GM06990 (cell line): Measurements from ENCODE around the gene TBXAS1.

Experiments
- DNase-seq: peaks from one replicate; pipeline ENCODE4 v3.0.0-alpha.2; 2011; ENCODE audit not compliant: insufficient read length; ENCODE audit errors: extremely low read depth
- H3K27me3 ChIP-seq: replicated peaks from 2 replicates; pipeline ENCODE4 v1.6.0; 2011; ENCODE audit warnings: low read length; ENCODE audit not compliant: control insufficient read depth, insufficient read depth
- H3K36me3 ChIP-seq: 2 replicates; pipeline ENCODE4 v1.5.1; 2011; ENCODE audit warnings: low read length; ENCODE audit not compliant: control insufficient read depth, insufficient read depth
- H3K4me3 ChIP-seq: replicated peaks from 2 replicates; pipeline ENCODE4 v1.5.1; 2011; ENCODE audit warnings: low read depth, mild to moderate bottlenecking, control low read depth, low read length
- TF ChIP-seq, protein P1 (sequence below): IDR thresholded peaks from 2 replicates; pipeline ENCODE4 v1.5.1; 2011; ENCODE audit warnings: low read length, control low read depth, mild to moderate bottlenecking, inconsistent platforms; ENCODE audit not compliant: insufficient read depth, poor library complexity, severe bottlenecking

The TBXAS1 gene

DNA sequence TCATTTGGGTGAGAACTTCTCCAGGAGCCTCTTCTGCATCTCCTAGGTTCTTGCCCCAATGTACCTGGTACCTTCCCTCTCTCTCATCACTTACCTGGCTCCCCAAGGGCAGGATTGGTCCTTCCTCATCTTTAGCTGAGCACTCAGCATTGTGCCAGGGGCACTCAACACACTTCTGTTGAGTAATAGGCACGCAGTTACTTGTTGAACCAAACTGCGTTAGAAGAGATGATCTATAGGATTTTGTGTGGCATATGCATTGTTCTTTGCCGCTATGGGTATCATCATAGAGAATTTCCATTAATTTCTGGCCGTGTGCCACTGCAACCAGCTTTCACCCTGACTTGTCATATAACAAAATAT lies 16.4 kb downstream of the TBXAS1 start:
- no peaks in the 10 kb centered on the region for H3K36me3 ChIP-seq
- TF ChIP-seq, protein P1, sequence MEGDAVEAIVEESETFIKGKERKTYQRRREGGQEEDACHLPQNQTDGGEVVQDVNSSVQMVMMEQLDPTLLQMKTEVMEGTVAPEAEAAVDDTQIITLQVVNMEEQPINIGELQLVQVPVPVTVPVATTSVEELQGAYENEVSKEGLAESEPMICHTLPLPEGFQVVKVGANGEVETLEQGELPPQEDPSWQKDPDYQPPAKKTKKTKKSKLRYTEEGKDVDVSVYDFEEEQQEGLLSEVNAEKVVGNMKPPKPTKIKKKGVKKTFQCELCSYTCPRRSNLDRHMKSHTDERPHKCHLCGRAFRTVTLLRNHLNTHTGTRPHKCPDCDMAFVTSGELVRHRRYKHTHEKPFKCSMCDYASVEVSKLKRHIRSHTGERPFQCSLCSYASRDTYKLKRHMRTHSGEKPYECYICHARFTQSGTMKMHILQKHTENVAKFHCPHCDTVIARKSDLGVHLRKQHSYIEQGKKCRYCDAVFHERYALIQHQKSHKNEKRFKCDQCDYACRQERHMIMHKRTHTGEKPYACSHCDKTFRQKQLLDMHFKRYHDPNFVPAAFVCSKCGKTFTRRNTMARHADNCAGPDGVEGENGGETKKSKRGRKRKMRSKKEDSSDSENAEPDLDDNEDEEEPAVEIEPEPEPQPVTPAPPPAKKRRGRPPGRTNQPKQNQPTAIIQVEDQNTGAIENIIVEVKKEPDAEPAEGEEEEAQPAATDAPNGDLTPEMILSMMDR, result no peak
- no peaks in the 10 kb centered on the region for H3K27me3 ChIP-seq
- DNase-seq, result no peak
- no peak overlapping the region for H3K4me3 ChIP-seq

DNA sequence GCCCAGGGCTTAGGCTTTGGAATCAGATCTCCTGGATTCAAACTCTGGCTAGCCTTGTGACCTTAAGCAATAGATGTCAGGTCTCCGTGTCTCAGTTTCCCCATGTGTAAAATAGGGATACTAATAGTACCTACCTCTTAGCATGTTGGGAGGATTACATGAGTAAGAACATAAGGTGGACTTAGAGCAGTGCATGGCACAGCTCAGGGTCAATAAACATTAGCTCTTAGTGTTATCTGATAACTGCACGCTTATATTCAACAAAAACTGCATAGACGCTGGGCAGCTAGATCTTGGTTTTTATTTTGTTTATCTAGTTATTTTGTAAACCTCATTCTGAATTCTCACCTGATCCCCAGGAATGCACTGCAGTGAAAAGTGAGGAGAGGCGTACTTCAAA lies 17.2 kb downstream of the TBXAS1 start:
- TF ChIP-seq, protein P1, result no peak
- no peak for DNase-seq
- Histone ChIP-seq H3K27me3 (no peaks in the 10 kb centered on the region), H3K4me3 (no peak overlapping the region), H3K36me3 (no peaks in the 10 kb centered on the region)

DNA sequence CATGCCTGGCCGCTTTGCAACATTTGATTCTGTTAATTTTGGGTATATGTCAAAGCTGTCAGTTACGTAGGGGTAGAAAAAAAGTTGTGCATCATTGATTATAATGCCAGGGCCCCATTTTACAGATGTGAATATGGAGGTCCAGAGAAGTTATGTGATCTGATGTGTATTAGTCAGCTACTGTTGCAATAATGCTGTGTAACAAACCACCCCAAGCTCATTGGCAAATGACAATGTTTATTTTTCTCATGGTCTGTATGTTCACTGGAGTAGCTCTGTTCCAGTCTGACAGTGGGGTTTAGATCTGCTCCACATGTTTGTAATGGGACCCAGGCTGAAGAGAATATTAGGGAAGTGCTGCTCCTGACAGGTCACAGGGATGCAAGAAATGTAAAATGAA lies 19.2 kb downstream of the TBXAS1 start:
- TF ChIP-seq, protein P1, result no peak
- no peak for DNase-seq
- no peaks in the 10 kb centered on the region for H3K27me3 ChIP-seq
- no peaks in the 10 kb centered on the region for H3K36me3 ChIP-seq
- no peak overlapping the region for H3K4me3 ChIP-seq

DNA sequence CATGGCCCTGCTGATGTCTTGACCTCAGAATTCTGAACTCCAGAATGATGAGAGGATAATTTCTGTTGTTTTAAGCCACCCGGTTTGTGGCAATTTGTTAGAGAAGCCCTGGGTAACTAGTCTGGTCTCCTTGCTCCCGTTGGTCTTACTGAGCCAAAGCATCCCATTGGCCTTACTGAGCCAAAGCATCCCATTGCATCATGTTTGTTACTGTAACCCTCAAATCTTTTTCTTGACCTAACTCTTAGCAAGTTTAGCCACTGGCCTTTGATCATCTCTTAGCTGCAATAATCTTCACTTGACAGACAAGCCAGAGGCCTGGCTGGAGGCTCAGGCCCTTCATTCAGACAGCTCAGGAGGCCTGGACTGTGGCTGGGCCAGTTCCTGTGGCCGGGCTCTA lies 21.8 kb downstream of the TBXAS1 start:
- TF ChIP-seq, protein P1, result no peak

DNA sequence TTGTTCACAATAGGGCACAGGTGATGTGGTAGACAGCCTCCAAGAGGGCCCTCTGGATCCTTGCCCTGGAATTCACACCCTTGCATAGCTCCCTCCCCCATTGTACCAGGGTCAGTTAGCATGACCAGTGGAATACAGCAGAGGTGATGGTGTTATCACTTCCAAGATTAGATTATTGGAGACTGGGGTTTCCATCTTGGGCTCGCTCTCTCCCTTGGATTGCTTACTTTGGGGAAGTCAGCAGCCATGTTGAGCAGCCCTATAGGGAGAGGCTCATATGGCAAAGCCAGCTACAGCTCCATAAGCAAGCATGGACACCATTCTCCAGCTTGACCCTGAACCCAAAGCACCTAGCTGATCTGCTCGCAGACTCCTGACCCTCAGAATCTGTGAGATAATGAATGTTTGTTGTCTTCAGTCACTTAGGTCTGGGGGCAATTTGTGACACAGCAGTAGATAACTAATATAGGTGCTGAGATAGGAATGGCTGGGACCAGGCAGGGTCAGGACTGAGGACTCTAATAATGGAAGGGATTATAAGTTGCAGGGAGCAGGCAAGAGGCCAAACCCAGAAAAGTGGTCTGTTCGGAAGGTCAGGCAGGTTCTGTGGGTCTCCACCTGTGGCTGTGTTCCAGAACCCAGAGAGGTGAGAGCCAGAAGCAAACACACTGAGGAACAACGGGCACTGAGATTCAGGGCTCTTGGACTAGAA lies 22.9 kb downstream of the TBXAS1 start:
- TF ChIP-seq, protein P1, result no peak
- Histone ChIP-seq H3K27me3 (no peaks in the 10 kb centered on the region), H3K36me3 (no peaks in the 10 kb centered on the region), H3K4me3 (no peak overlapping the region)
- DNase-seq, result no peak

More for the DNA sequence above, 21.8 kb downstream of the TBXAS1 start:
- no peaks in the 10 kb centered on the region for H3K27me3 ChIP-seq
- no peak for DNase-seq
- H3K4me3 ChIP-seq, result no peak overlapping the region
- H3K36me3 ChIP-seq, result no peaks in the 10 kb centered on the region

DNA sequence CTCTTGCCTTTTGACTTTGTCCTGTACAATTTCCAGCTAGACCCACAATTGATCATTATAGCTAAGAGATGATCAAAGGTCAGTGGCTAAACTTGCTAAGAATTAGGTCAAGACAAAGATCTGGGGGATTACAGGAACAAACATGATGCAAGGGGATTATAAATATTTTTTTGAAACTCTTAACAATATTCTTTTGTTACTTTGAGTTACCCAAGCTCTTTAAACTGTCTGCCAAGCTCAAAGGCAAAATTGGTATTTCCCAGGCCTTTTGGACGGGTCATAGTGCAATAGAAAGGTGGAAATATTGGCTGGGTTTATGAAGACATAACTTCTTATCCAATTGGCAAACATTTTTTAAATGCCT lies 23.4 kb downstream of the TBXAS1 start:
- TF ChIP-seq, protein P1, result no peak
- Histone ChIP-seq H3K36me3 (no peaks in the 10 kb centered on the region), H3K27me3 (no peaks in the 10 kb centered on the region), H3K4me3 (no peak overlapping the region)
- no peak for DNase-seq
